ENCODE measurements around the gene CHFR.
"Not testable (repeated sequence)": the region's sequence is repeated elsewhere in the genome, so short reads cannot be mapped to it uniquely, and the experiment has no call there.

Gene CHFR, protein sequence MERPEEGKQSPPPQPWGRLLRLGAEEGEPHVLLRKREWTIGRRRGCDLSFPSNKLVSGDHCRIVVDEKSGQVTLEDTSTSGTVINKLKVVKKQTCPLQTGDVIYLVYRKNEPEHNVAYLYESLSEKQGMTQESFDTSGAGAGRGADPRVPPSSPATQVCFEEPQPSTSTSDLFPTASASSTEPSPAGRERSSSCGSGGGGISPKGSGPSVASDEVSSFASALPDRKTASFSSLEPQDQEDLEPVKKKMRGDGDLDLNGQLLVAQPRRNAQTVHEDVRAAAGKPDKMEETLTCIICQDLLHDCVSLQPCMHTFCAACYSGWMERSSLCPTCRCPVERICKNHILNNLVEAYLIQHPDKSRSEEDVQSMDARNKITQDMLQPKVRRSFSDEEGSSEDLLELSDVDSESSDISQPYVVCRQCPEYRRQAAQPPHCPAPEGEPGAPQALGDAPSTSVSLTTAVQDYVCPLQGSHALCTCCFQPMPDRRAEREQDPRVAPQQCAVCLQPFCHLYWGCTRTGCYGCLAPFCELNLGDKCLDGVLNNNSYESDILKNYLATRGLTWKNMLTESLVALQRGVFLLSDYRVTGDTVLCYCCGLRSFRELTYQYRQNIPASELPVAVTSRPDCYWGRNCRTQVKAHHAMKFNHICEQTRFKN

DNA sequence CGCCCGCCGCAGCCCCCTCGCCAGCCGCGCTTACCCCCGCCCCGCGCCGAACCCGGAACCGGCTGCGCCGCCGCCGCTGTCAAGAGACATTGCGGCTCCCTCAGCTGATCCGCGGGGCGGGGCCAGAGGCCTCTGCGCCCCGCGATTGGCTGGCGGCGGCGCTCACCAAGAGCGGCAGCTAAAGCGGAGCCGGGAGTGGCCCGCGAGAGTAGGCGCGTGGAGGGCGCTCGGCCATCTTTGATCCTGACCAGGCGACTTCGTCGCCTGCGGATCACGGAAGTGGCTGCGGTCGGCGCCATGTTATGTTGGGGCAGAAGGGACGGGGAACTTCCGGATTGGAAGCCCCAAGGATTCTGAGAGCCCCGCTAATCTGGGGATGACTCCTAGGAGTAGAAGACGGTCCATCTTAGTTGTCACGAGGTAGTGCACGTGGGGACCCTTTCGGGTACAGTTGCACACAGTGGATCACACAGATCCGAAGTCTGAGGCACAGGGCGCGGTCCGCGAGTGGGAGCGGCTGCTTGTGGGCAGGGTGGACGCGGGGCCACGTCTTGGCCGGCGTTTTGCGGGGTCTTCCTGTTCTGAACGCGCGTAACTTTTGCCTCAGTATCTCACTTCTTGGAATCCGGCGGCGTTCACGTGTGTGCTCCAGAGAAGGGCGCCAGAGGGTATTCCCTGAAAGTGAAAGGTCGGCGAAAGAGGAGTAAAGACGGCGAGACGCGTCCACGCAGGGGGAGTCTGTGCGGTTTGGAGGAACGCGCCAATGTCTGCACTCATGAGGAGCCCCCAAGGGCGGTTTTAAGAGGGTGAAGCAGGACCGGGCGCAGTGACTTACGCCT, at the start of gene CHFR:
Gene CHFR, minus strand, starts transcription at position 93 of the 839 bp plus-strand sequence. CDS start 277 bp downstream, outside the sequence.
- peak; percentile 96 to 98 for DNase-seq

DNA sequence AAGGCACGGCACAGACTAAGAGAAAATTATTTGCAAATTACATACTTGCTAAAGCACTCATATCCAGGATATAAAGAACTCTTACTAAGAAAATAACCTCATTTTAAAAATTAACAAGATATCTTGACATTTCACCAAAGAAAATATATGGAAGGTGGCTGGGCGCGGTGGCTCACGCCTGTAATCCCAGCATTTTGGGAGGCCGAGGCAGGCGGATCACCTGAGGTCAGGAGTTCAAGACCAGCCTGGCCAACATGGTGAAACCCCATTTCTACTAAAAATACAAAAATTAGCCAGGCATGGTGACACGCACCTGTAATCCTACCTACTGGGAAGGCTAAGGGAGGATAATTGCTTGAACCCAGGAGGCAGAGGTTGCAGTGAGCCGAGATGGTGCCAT, 49.5 kb upstream of the CHFR start:
- DNase-seq, result not testable (repeated sequence)

DNA sequence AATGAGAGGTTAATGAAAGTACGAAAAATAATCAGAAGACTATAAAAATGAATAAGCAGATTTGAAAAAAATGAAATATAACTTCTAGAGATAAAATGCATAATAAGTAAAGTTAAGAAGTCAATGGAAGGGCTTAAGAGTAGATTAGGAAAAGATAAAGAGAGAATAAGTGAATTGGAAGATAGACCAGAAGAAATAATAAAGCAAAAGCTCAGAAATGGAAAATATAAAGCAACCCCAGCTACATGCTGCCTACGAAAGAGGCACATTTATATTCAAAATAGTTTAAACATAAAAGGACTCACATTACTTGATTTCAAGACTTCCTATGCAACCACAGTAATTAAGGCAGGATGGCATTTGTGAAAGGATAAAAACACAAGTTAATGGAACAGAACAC, 48.8 kb upstream of the CHFR start:
- no peak for DNase-seq

DNA sequence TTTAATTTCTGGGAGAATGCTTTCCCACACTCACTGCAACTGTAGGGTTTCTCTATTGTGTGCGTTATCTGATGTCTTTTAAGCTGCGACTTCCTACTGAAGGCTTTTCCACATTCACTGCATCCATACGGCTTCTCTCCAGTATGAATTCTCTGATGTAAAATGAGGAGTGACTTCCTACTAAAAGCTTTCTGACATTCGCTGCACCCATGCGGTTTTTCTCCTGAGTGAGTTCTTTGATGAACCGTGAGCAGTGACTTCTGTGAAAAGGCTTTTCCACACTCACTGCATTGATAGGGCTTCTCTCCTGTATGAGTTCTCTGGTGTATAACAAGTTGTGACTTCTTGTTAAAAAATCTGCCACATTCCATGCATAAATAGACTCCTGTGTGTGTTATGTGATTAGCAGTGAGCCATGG, 39.0 kb upstream of the CHFR start:
- DNase-seq, result no peak

DNA sequence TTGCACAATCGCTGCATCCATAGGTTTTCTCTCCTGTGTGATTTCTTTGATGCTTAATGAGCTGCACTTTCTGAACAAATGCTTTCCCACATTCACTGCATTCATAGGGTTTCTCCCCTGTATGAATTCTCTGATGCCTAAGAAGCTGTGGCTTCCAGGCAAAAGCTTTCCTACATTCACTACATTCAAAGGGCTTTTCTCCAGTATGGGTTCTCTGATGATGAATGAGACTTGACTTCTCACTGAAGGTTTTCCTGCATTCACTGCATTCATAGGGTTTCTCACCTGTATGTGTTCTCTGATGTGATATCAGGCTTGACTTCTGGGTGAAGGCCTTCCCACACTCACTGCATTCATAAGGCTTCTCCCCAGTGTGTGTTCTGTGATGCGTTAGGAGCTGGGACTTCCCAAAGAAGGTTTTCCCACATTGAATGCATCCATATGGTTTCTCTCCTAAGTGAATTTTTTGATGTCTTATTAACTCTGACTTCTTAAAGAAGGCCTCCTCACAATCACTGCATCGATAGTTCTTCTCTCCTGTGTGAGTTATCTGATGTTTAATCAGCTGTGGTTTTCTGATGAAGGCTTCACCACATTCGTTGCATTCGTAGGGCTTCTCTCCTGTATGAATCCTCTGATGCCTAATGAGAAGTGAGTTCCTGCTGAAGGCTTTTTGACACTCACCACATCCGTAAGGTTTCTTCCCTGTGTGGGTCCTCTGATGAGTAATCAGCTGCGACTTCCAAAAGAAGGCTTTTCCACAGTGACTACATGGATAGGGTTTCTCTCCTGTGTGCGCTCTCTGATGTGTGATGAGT, 38.4 kb upstream of the CHFR start:
- DNase-seq, result no peak

DNA sequence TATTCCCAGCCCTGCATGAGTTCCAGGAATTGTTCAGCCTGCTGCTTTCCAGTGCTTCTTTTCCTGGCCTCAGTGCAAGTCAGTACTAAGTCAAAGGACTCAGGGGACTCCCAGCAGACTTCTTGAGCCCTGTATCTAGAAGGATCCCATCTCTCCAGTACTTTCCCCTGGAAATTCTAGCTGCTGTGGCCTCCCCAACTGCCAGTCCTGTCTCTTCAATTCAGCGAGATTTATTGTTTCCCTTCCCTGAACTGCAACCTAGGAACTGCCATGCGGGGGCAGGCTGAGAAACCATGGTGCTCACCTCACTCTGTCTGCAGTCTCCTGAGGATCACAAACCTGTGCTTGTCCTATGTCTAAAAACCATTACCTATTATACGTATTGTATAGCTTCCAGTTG, 37.0 kb upstream of the CHFR start:
- no peak for DNase-seq

DNA sequence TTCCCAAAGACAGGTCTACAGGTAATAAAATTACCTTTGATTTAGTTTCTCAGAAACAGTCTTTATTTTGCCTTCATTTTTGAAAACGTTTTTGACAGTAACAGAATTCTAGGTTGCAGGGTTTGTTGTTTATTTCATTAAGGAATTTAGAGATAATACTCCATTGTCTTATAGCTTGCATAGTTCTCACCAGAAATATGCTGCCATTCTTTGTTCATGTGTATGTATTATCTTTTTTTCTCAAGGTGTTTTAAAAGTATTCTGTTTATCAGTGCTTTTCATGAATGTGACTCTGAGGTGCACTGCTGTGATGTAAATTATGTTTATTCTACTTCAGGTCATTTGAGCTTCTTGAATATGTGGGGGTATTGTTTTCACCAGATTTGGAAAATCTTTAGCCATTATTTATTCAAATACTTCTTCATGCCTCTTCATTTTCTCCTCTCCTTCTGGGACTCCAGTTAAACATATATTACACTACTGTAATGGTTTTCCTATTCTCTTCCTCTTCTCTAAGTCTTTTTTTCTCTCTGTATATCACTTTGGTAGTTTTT, 36.0 kb upstream of the CHFR start:
- no peak for DNase-seq

DNA sequence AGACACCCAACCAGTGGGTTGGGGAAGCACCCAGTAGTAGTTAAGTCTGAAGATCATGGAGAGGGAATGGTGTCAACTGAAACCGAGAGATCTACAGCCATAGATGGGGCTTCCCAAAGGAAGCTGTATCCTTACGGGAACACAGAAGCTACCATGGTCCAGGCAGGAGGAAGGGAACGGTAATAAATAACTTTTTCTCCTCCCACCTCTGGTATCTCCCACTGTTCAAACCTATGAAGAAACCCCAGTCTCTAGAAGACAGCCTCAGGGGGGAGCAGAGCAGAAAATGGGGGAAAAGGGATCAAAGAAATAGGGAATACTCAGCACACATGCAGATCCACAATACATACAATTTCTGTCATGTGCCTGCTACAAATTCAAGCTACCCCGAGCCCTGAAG, 35.3 kb upstream of the CHFR start:
- no peak for DNase-seq

DNA sequence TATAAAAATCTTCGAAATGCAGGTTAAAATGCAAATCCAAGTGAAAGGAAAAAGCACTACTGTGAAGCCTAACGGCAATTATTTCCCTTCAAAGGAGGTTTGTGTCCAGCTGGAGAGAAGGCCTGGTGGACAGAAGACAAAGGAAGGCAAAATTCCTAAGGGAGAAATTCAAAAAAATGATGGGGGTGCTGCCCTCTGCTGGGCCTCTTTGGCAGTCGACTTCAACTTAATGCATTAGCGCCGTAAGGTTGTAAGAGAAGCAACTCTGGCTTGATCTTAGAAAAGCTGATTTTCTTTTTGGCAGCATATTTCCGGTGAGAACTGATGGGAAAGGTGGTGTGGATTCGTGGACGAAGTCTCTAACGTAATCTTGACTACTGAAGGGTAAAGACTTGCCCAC, 34.3 kb upstream of the CHFR start:
- no peak for DNase-seq

DNA sequence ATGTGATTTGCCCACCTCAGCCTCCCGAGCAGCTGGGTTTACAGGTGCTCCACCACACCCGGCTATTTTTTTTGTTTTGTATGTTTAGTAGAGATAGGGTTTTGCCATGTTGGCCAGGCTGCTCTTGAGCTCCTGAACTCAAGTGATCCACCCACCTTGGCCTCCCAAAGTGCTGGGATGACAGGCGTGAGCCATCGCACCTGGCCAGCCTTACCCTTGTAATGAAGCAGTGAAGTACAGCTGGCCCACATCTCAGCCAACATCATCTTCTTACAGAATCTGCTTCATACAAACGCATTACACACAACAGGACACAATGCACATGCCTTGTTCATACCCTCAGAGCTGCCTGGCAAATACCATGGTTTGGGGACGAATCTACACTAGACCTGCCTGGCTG, 31.3 kb upstream of the CHFR start:
- no peak for DNase-seq

DNA sequence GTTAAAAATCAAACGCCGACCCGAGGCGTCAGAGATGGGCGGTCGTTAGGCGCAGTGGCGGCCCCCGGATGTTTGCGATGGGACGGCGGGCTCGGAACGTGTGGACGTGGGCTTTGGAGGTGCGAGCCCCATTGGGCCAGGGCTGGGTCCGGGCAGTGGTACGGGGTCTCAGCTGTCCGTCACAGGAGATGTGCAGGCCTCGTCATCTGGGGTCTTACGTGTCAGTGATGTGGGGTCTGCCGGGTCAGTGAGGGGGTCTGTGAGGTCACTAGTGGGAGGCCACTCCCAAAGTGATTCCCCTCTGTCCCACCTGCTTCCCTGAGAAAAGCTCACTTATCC, 21.6 kb upstream of the CHFR start:
- DNase-seq, result no peak

DNA sequence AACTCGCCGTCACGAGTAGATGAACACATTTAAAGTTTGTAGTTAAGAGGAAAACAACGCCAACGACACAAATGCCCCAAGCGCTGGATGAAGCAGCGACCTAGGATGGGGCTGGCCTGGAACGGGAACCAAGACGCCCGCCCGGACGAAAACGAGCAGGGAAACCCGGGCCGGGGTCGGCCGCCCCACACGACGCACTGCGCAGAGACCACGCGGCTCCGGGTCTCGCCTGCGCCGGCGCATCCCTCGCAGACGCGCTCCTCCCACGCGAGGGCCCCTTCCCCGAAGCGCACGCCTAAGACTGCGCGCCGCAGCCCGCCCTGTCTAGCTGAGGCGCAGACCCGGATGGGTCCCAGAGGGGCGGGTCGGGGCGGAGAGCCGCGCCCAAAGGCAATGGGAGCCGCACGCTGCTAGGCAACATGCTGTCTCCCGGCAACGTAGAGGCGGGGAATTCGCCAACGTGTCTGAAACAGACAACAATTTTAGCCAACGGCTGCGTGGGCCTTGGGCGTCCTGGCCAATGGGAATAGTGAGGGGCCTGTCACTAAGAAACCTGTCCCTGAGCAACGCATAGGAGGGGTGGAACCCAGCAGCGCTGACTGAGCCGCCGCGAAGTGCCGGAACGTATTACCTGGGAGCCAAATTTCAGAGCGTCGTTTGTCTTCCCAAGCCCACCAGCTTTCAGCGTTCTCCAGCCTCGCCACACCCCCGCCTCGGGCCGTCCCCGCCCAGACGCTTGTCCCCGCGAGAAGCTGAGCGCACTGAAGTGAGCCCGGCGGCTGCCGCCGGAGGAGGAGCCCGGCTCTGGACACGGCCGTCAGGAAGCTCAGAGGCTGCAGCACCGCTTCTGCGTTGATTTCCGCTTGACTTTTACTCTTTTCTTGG, 21.0 kb upstream of the CHFR start:
- DNase-seq, result peak; percentile 77 to 91

DNA sequence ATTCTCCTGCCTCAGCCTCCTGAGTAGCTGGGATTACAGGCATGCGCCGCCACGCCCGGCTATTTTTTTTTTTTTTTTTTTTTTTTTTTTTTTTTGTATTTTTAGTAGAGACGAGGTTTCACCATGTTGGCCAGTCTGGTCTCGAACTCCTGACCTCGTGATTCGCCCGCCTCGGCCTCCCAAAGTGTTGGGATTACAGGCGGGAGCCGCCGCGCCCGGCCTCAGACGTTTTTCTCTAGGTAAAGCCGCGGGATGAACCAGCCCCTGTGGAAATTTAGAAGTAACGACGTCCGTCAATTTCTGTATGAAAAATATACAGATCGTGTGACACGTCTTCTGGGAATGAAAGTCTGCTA, 20.4 kb upstream of the CHFR start:
- DNase-seq, result not testable (repeated sequence)

DNA sequence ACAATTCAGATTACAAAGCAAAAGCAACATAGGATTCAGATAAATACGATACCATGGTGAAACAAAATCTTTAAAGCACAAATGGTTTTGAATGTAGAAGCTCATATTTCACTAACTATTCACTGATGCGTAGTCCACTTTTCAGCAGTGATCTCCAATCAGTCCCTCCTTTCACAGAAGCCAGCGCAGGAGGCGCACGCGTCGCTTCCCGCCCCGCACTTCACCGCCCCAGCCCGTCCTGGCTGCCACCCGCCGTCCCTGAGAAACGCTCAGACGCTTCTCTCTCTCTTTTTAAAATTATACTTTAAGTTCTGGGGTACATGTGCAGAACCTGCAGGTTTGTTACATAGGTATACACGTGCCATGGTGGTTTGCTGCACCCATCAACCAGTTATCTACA, 19.8 kb upstream of the CHFR start:
- DNase-seq, result no peak

DNA sequence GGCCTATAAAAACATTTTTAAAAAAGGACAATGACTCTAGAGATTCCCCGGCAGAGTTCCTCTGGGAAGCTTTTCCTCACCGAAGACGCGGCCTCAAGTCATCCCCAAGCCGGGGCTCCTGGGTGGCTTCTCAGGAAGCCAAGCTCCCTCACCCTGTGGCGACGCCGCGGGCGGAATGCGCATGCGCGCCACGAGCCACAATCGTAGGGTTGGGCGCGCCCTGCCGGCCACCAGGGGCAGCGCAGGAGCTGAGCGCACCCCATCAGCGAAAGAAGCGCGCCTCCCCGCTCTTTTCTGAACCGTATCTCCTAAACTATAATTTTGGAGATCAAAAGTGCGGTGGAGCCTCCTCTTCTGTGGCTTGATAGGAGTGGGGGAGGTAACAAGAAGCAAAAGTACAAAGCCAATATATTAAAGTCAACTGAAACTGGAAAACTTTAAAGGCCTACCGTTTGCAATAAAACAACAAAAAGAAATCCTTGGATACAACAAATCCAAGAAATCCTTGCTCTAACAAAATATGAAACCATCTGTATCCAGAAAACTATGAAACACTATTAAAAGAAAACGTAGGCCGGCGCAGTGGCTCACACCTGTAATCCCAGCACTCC, 17.4 kb upstream of the CHFR start:
- peak; percentile 54 to 71 for DNase-seq

DNA sequence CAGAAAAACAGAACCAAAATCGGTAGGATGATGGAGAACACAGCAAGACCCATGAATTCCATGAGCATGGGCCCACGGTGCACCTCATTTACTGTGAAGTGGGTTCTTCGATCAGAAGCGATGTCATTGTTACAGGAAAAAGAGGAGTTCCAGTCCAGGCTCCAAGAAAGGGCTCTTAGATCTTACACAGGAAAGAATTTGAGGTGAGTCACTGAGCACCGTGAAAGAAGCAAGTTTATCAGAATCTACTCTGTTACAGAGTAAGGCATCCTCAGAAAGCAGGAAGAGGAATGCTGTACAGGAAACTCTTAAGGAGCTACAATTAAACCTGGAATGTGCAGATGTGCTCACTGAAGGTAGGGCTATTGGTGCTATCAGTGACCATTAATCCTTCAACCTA, 11.6 kb upstream of the CHFR start:
- DNase-seq, result no peak

DNA sequence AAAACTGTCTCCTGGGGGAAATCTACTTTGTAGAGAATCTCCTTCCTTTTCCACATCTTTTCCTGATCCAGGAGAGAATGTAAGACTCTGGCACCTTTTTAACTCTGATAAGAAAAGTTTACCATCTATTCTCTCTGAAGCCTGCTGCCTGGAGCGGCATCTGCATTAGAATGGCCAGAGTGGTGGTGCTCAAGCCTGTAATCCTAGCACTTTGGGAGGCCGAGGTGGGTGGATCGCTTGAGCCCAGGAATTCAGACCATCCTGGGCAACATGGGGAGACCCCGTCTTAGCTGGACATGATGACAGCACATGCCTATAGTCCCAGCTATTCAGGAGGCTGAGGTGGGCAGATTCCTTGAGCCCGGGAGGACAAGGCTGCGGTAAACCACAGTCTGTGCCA, 1.4 kb upstream of the CHFR start:
- DNase-seq, result no peak

DNA sequence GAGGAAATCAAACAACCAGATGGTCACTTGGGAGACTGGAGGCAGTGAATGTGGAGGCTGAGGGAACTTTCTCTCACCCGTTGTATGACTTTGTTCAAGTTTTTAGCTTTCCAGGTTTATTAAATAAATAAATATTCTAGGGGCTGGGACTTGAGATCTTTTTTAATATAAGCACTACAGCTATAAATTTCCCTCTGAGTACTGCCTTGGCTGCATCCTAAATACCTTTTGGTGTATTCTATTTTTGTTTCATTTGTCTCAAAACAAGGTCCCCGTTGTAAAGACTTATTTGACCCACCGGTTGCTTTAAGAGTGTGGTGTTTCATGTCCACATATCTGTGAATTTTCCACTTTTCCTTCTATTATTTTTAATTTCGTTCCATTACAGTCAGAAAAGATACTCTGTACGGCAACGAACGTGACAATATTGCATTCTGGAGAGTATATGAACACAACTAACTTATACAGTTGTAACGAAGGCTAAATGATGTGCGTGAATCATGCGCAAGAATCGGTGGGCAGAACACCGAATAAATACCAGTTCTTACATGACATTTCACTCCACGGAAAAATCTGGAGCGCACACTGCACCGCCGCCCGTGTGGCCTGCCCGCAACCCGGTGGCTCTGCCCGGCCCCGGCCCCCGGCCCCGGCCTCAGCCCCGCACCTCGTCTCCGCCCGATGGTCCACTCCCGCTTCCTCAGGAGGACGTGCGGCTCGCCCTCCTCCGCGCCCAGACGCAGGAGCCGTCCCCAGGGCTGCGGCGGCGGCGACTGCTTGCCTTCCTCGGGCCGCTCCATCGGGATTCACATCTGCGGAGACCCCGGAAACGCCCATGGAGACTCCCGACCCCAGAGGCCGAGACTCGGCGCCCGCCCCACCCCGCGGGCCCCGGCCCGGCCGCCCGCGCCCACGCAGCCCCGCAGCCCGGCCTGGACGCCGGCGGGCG, 602 bp downstream of the CHFR start:
- peak in 1 of 2 donors; percentile 10 for DNase-seq

DNA sequence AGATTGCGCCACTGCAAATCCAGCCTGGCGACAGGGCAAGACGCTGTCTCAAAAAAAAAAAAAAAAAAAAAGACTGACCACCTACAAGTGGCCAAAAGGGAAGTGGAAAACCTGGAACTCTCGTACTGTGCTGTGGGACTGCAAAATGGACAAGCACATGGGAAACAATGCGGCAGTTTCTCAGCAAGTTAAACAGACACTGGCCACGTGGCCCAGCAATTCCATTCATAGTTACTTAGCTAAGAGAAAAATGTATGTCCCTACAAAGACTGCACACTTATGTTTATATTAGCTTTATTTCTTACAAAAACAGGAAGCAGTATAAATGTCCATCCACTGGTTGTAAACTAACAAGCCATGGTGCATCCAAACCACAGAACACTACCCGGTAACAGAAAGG, 5.6 kb downstream of the CHFR start:
- peak; percentile 12 to 24 for DNase-seq

DNA sequence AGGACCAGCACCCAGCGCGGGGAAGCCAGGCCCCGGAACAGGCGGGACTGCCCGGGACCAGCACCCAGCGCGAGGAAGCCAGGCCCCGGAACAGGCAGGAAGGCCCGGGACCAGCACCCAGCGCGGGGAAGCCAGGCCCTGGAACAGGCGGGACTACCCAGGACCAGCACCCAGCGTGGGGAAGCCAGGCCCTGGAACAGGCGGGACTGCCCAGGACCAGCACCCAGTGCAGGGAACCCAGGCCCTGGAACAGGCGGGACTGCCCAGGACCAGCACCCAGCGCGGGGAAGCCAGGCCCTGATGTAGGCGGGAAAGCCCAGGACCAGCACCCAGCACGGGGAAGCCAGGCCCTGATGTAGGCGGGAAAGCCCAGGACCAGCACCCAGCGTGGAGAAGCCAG, 12.8 kb downstream of the CHFR start:
- not testable (repeated sequence) for DNase-seq
